HG02642 (cell line): ENCODE data around the gene IL37.
"Not testable (repeated sequence)": the region's sequence is repeated elsewhere in the genome, so short reads cannot be mapped to it uniquely, and the experiment has no call there.

ENCODE experiments used
- ATAC-seq: cut with Tn5 transposase; IDR thresholded peaks from one replicate; pipeline ENCODE4 v1.9.1; 2021; ENCODE audit warnings: mild to moderate bottlenecking; ENCODE audit not compliant: unreplicated experiment, poor library complexity

Gene IL37

GRCh38 chr2:112919086-112919485 lies 8.1 kb downstream of the IL37 start:
- no peak for ATAC-seq

- no peak for ATAC-seq
These were observed 10.1 kb downstream of the IL37 start for GRCh38 chr2:112920923-112921532.

GRCh38 chr2:112921982-112922381 lies 11.0 kb downstream of the IL37 start:
- ATAC-seq: no peak

- ATAC-seq: no peak
These were observed 12.4 kb downstream of the IL37 start for GRCh38 chr2:112923237-112923966.

GRCh38 chr2:112923967-112924338 lies 13.0 kb downstream of the IL37 start:
- ATAC-seq: no peak

- no peak for ATAC-seq
These were observed 13.4 kb downstream of the IL37 start for GRCh38 chr2:112924360-112924759.

GRCh38 chr2:112924821-112925220 lies 13.9 kb downstream of the IL37 start:
- ATAC-seq: no peak

- no peak for ATAC-seq
These were observed 15.7 kb downstream of the IL37 start for GRCh38 chr2:112926707-112927106.

- no peak for ATAC-seq
These were observed 16.8 kb downstream of the IL37 start for GRCh38 chr2:112927745-112928144.

GRCh38 chr2:112933261-112933660 lies 22.3 kb downstream of the IL37 start:
- ATAC-seq: no peak

- not testable (repeated sequence) for ATAC-seq
These were observed 23.2 kb downstream of the IL37 start for GRCh38 chr2:112934117-112934516.

- no peak for ATAC-seq
These were observed 25.9 kb downstream of the IL37 start for GRCh38 chr2:112936927-112937232.

- ATAC-seq: no peak
These were observed 27.9 kb downstream of the IL37 start for GRCh38 chr2:112938904-112939303.

- no peak for ATAC-seq
These were observed 28.5 kb downstream of the IL37 start for GRCh38 chr2:112939425-112939824.

GRCh38 chr2:112940859-112941625 lies 30.1 kb downstream of the IL37 start:
- no peak for ATAC-seq

- peak; percentile 93 for ATAC-seq
These were observed 31.0 kb downstream of the IL37 start for GRCh38 chr2:112941753-112942653.

- no peak for ATAC-seq
These were observed 31.7 kb downstream of the IL37 start for GRCh38 chr2:112942654-112943002.

- no peak for ATAC-seq
These were observed 34.0 kb downstream of the IL37 start for GRCh38 chr2:112944971-112945370.

- ATAC-seq: no peak
These were observed 35.1 kb downstream of the IL37 start for GRCh38 chr2:112946086-112946485.

- ATAC-seq: no peak
These were observed 36.4 kb downstream of the IL37 start for GRCh38 chr2:112947374-112947773.

GRCh38 chr2:112949456-112949855 lies 38.5 kb downstream of the IL37 start:
- no peak for ATAC-seq
